Measurements from ENCODE around the gene FXYD7.

The FXYD7 gene

DNA sequence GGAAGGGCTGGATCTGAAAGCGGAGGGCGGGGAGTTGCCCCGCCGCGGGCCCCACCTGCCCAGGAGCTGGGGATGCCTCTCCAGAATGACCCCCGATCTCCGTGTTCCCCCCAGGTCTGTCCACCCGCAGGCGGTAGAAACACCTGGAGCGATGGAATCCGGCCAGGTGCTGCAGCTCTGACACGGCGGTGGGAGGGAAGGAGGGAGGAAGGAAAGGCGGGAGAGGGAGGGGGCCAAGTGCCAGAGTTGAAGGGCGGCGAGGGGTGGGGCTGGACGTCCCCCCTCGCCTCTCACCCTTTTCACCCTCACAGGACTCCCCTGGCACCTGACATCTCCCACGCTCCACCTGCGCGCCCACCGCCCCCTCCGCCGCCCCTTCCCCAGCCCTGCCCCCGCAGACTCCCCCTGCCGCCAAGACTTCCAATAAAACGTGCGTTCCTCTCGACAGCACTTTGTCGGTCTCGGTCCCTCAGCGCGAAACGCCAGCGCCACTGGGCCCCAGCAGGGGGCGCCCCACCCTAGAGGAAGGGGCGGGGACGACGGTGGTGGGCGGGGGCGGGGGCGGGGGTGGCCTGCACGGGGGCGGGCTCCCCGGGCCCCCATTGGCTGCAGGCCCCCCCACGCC lies 337 bp upstream of the FXYD7 start:
- no peaks in the 10 kb centered on the region for H3K36me3 ChIP-seq
- no peaks in the 10 kb centered on the region for H3K9me3 ChIP-seq
- H3K27ac ChIP-seq: no peak overlapping the region
- H3K27me3 ChIP-seq: peaks cover 63% of the 10 kb centered on the region
- TF ChIP-seq, protein P1, sequence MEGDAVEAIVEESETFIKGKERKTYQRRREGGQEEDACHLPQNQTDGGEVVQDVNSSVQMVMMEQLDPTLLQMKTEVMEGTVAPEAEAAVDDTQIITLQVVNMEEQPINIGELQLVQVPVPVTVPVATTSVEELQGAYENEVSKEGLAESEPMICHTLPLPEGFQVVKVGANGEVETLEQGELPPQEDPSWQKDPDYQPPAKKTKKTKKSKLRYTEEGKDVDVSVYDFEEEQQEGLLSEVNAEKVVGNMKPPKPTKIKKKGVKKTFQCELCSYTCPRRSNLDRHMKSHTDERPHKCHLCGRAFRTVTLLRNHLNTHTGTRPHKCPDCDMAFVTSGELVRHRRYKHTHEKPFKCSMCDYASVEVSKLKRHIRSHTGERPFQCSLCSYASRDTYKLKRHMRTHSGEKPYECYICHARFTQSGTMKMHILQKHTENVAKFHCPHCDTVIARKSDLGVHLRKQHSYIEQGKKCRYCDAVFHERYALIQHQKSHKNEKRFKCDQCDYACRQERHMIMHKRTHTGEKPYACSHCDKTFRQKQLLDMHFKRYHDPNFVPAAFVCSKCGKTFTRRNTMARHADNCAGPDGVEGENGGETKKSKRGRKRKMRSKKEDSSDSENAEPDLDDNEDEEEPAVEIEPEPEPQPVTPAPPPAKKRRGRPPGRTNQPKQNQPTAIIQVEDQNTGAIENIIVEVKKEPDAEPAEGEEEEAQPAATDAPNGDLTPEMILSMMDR (IDR thresholded peaks at IDR 0.05): peak; percentile 53
- H3K4me1 ChIP-seq (ENCODE audit: control insufficient read depth in 1 of 2, insufficient read depth in 1 of 2, low read depth in 1 of 2, low read length in 1 of 2): peaks cover 35% of the 10 kb centered on the region in 2 experiments
- H3K4me3 ChIP-seq (ENCODE audit: low read depth in 1 of 2, low read length in 1 of 2): peak overlapping the region in 1 of 2 experiments; percentile 14

GRCh38 chr19:35143818-35144217 lies 763 bp downstream of the FXYD7 start:
- TF ChIP-seq, protein P1 (IDR thresholded peaks at IDR 0.05): no peak

DNA sequence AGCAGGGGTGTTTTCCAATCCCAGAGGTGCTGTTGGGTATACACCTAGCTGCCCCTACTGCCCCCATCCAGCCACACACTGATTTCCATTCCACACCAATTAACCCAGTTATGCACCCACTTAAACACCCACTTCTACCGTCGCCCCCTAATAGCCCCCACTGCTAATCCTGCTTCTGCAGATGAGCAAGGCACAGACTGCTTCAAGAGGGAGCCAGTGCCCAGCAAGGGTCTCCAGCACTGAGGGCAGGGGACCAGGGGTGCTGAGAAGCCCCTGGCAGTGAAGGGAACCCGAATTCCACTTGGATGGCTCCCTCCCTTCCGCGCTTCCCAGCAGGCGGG lies 1.2 kb downstream of the FXYD7 start:
- Histone ChIP-seq H3K9me3 (no peaks in the 10 kb centered on the region), H3K4me3 (ENCODE audit: low read depth in 1 of 2, low read length in 1 of 2) (no peak overlapping the region), H3K4me1 (ENCODE audit: control insufficient read depth in 1 of 2, insufficient read depth in 1 of 2, low read depth in 1 of 2, low read length in 1 of 2) (peaks cover 29% of the 10 kb centered on the region in 2 experiments), H3K27me3 (peaks cover 63% of the 10 kb centered on the region), H3K27ac (no peak overlapping the region), H3K36me3 (no peaks in the 10 kb centered on the region)
- TF ChIP-seq, protein P1 (IDR thresholded peaks at IDR 0.05): no peak

More at GRCh38 chr19:35143818-35144217, 763 bp downstream of the FXYD7 start:
- H3K4me1 ChIP-seq (ENCODE audit: control insufficient read depth in 1 of 2, insufficient read depth in 1 of 2, low read depth in 1 of 2, low read length in 1 of 2): peaks cover 33% of the 10 kb centered on the region in 2 experiments
- no peaks in the 10 kb centered on the region for H3K36me3 ChIP-seq
- H3K27me3 ChIP-seq: peaks cover 63% of the 10 kb centered on the region
- H3K9me3 ChIP-seq: no peaks in the 10 kb centered on the region
- no peak overlapping the region for H3K4me3 ChIP-seq (ENCODE audit: low read depth in 1 of 2, low read length in 1 of 2)
- no peak overlapping the region for H3K27ac ChIP-seq

DNA sequence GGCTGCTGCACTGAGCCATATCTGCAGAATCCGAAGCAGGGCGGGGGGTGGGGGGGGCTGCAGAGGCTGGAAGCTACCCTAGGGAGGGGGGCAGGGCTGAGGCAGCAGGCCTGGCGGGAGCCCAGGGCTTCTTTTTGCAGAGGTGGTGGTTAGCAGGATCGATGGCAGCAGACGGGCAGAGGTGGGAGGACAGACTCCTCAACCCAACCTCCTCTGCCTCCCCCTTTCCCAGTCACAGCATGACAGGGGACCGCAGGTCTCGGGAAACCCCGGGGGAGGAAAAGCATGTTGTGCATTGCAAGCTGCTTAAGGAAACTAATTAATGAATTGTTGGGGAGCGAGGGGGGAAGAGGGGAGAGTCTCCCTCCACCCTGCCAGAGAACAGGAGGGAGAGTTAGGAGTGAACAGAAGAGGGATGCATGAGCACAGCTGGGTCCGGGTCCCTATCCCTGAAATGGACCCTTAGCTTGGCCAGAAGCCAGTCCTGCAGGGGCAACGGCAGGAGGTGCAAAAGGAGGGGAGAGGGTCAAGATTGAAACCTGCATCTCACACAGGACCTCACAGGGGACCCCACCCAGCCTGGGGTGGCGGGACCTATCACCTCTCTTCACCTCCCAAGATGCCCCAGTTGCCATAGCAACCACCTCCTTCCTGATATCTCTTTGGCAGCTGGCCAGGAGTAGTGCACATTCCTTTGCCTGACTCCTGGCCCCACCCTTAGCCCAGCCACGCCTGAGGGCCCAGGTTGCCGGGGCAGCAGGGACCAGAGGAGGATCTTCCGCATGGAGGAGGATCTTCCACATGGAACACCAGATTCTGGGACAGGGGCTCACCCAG lies 1.8 kb downstream of the FXYD7 start:
- peaks cover 63% of the 10 kb centered on the region for H3K27me3 ChIP-seq
- H3K4me3 ChIP-seq (ENCODE audit: low read depth in 1 of 2, low read length in 1 of 2): no peak overlapping the region
- TF ChIP-seq, protein P1 (IDR thresholded peaks at IDR 0.05): no peak
- no peaks in the 10 kb centered on the region for H3K36me3 ChIP-seq
- no peak overlapping the region for H3K27ac ChIP-seq
- H3K4me1 ChIP-seq (ENCODE audit: control insufficient read depth in 1 of 2, insufficient read depth in 1 of 2, low read depth in 1 of 2, low read length in 1 of 2): peaks cover 23 to 26% of the 10 kb centered on the region in 2 experiments
- no peaks in the 10 kb centered on the region for H3K9me3 ChIP-seq

DNA sequence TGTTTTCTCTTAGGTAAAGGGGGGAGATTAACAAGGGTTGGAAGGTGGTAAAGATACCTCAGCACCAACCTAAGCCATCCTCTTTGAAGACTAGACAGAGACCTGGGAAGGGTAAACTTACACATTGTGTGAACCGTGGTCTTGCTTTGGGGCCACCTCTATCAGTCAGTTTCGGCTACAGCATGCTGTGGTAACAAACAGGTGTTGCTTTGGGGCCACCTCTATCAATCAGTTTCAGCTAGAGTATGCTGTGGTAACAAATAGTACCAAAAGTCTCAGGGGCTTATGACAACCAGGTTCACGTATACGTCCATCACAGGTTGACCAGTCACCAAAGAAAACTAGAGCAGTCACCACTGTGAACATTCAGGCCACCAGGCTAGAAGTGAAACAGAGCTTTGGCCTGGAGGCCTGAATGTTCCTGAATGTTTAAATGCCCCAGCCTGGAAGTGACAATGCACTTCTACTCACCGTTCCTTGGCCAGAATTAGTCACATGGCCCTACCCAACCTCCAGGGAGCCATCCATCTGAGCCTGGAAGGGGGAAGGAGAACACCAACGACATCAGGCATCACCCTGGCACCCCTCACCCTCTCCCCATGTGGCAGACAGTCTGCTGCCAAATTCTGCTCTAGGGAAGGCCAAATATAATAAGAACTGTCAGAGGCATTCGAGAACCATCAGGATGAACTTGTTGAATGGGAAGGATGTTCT lies 3.8 kb downstream of the FXYD7 start:
- no peaks in the 10 kb centered on the region for H3K9me3 ChIP-seq
- TF ChIP-seq, protein P1 (IDR thresholded peaks at IDR 0.05): no peak
- H3K27ac ChIP-seq: no peak overlapping the region
- no peak overlapping the region for H3K4me3 ChIP-seq (ENCODE audit: low read depth in 1 of 2, low read length in 1 of 2)
- H3K36me3 ChIP-seq: no peaks in the 10 kb centered on the region
- peaks cover 10 to 21% of the 10 kb centered on the region in 2 experiments for H3K4me1 ChIP-seq (ENCODE audit: control insufficient read depth in 1 of 2, insufficient read depth in 1 of 2, low read depth in 1 of 2, low read length in 1 of 2)
- peaks cover 44% of the 10 kb centered on the region for H3K27me3 ChIP-seq
